Osteocyte (in vitro differentiated cells): ENCODE results near the gene CRYBG1. TPM values are rescaled to one million over a fixed set of nuclear protein-coding genes. Genes with fewer than 3 reads are reported as not detected.

Source experiments
- DNase-seq: peaks from one replicate; pipeline ENCODE4 v3.0.0; 2021; ENCODE audit warnings: mixed read lengths; ENCODE audit not compliant: unreplicated experiment; ENCODE audit errors: extremely low spot score
- H3K27ac Mint-ChIP-seq: one replicate; pipeline ENCODE4 v1.8.0; 2021; ENCODE audit warnings: mild to moderate bottlenecking, mixed read lengths; ENCODE audit not compliant: unreplicated experiment
- H3K27me3 Mint-ChIP-seq: one replicate; pipeline ENCODE4 v1.8.0; 2021; ENCODE audit warnings: mixed read lengths; ENCODE audit not compliant: unreplicated experiment
- H3K36me3 Mint-ChIP-seq: one replicate; pipeline ENCODE4 v1.8.0; 2021; ENCODE audit warnings: mixed read lengths; ENCODE audit not compliant: unreplicated experiment
- H3K4me1 Mint-ChIP-seq: one replicate; pipeline ENCODE4 v1.8.0; 2021; ENCODE audit warnings: mixed read lengths; ENCODE audit not compliant: unreplicated experiment
- H3K4me3 Mint-ChIP-seq: one replicate; pipeline ENCODE4 v1.8.0; 2021; ENCODE audit warnings: mild to moderate bottlenecking, moderate library complexity, mixed read lengths; ENCODE audit not compliant: unreplicated experiment
- H3K9me3 Mint-ChIP-seq: one replicate; pipeline ENCODE4 v1.8.0; 2021; ENCODE audit warnings: mixed read lengths; ENCODE audit not compliant: unreplicated experiment
- CTCF ChIP-seq: fragments of 200-600 bp; sonication (generic); IDR thresholded peaks from 2 replicates; pipeline ENCODE4 v1.5.0; 2021; ENCODE audit warnings: antibody characterized with exemption, mild to moderate bottlenecking, moderate library complexity
- total RNA-seq: library from RNA; stranded (reverse); gene quantifications from 2 replicates; pipeline ENCODE4 v1.2.1, GENCODE V29; 2021

The CRYBG1 gene
- total RNA-seq, 1 donor from 2014 or later, result 2.4 TPM

- H3K36me3 Mint-ChIP-seq, result no peaks in the 10 kb centered on the region
- H3K4me1 Mint-ChIP-seq, result no peaks in the 10 kb centered on the region
- no peak overlapping the region for H3K4me3 Mint-ChIP-seq
- no peak for TF ChIP-seq CTCF
- no peak overlapping the region for H3K27ac Mint-ChIP-seq
- DNase-seq, result no peak
- peaks cover 64% of the 10 kb centered on the region for H3K27me3 Mint-ChIP-seq
- H3K9me3 Mint-ChIP-seq, result no peaks in the 10 kb centered on the region
Observed at GRCh38 chr6:106458021-106458986, 97.8 kb downstream of the CRYBG1 start.

GRCh38 chr6:106460481-106460880, 100.0 kb downstream of the CRYBG1 start:
- Mint-ChIP-seq H3K27me3 (peaks cover 61% of the 10 kb centered on the region), H3K27ac (no peak overlapping the region), H3K36me3 (no peaks in the 10 kb centered on the region), H3K9me3 (no peaks in the 10 kb centered on the region), H3K4me3 (no peak overlapping the region), H3K4me1 (no peaks in the 10 kb centered on the region)
- DNase-seq, result no peak
- TF ChIP-seq CTCF, result no peak

- H3K4me1 Mint-ChIP-seq, result no peaks in the 10 kb centered on the region
- H3K27me3 Mint-ChIP-seq, result peaks cover 61% of the 10 kb centered on the region
- H3K4me3 Mint-ChIP-seq, result no peak overlapping the region
- H3K36me3 Mint-ChIP-seq, result no peaks in the 10 kb centered on the region
- no peak for DNase-seq
- H3K9me3 Mint-ChIP-seq, result no peaks in the 10 kb centered on the region
- H3K27ac Mint-ChIP-seq, result no peak overlapping the region
- TF ChIP-seq CTCF, result no peak
Observed at GRCh38 chr6:106461084-106461483, 100.6 kb downstream of the CRYBG1 start.

- Mint-ChIP-seq H3K4me3 (no peak overlapping the region), H3K36me3 (no peaks in the 10 kb centered on the region), H3K4me1 (no peaks in the 10 kb centered on the region), H3K27ac (no peak overlapping the region), H3K27me3 (peaks cover 68% of the 10 kb centered on the region), H3K9me3 (no peaks in the 10 kb centered on the region)
- no peak for DNase-seq
- no peak for TF ChIP-seq CTCF
Observed at GRCh38 chr6:106462923-106463557, 102.5 kb downstream of the CRYBG1 start.

GRCh38 chr6:106466211-106466610, 105.7 kb downstream of the CRYBG1 start:
- Mint-ChIP-seq H3K27ac (no peak overlapping the region), H3K36me3 (no peaks in the 10 kb centered on the region), H3K27me3 (peaks cover 65% of the 10 kb centered on the region), H3K4me1 (no peaks in the 10 kb centered on the region), H3K9me3 (no peaks in the 10 kb centered on the region), H3K4me3 (no peak overlapping the region)
- no peak for TF ChIP-seq CTCF
- DNase-seq, result no peak
